ENCODE measurements around the gene PROSER3.
"Not testable (repeated sequence)": the region's sequence is repeated elsewhere in the genome, so short reads cannot be mapped to it uniquely, and the experiment has no call there.

The PROSER3 gene

DNA sequence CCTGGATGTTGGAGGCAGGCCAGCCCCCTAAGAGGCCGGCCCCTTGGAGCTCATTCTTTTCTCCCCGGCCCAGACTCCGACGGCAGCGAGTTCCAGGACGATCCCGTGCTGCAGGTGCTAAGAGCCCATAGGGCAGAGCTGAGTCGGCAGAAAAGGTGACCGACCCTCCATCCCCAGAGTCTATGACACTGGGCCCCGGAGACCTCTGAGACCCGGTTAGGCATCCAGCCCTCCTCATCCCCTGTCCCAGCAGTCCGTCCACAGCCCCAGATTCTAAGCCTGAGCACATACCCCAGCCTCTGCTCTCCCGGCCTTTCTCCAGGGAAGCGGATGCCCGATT, 10.1 kb downstream of the PROSER3 start:
- no peak for TF ChIP-seq CTCF (conservative IDR thresholded peaks at IDR 0.05; ENCODE audit: low read depth, low read length)
- H3K4me3 ChIP-seq (ENCODE audit: low read depth, low read length), result no peak overlapping the region
- DNase-seq (ENCODE audit: low read depth), result no peak

- H3K4me3 ChIP-seq (ENCODE audit: low read depth, low read length); DNase-seq (ENCODE audit: low read depth): not testable (repeated sequence)
Observed at GRCh38 chr19:35772362-35772761, 14.4 kb downstream of the PROSER3 start.

DNA sequence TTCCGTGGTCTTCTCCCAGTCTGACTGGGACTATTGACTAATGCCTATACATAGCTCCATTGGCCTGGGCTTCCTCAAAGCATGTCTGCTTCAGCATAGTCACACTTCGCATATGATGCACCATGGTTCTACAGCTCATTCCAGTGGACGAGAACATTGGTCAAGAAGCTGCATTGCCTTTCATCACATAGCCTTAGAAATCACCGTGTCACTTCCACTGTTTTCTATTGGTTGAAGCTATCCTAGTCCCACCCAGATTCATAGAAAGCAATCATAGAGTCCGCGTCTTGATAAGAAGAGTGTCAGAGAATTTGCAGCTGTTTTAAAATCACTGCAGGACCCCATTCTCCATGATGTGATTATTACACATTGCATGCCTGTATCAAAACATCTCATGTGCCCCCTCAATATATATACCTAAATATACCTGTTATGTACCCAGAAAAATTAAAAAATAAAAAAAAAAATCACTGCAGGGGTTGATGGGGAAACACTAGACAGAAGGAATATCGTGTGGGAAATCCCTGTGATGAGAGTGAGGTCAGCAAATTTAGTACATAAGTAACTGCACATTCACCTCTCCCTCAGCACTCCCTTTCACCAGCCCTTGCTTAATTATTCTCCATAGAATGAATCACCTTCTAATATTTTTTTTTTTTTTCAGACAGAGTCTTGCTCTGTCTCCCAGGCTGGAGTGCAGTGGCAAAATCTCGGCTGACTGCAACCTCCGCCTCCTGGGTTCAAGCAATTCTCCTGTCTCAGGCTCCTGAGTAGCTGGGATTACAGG, 15.2 kb downstream of the PROSER3 start:
- H3K4me3 ChIP-seq (ENCODE audit: low read depth, low read length), result no peak overlapping the region
- TF ChIP-seq CTCF (conservative IDR thresholded peaks at IDR 0.05; ENCODE audit: low read depth, low read length), result no peak
- peak; percentile 31 for DNase-seq (ENCODE audit: low read depth)

- no peak overlapping the region for H3K4me3 ChIP-seq (ENCODE audit: low read depth, low read length)
- TF ChIP-seq CTCF (conservative IDR thresholded peaks at IDR 0.05; ENCODE audit: low read depth, low read length), result no peak
Observed at GRCh38 chr19:35774274-35775045, 16.5 kb downstream of the PROSER3 start.

DNA sequence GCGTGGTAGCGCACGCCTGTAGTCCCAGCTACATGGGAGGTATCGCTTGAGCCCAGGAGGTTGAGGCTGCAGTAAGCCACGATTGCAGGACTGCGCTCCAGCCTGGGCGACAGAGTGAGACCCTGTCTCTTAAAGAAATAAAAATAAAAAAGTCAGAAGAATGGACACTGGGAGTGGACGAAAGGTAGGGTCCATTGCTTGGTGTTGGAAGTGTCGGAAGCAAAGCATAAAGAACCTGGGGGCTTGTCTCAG, 17.0 kb downstream of the PROSER3 start:
- no peak for TF ChIP-seq CTCF (conservative IDR thresholded peaks at IDR 0.05; ENCODE audit: low read depth, low read length)
- H3K4me3 ChIP-seq (ENCODE audit: low read depth, low read length), result no peak overlapping the region
- DNase-seq (ENCODE audit: low read depth), result no peak

More at GRCh38 chr19:35774274-35775045, 16.5 kb downstream of the PROSER3 start:
- DNase-seq (ENCODE audit: low read depth), result no peak

DNA sequence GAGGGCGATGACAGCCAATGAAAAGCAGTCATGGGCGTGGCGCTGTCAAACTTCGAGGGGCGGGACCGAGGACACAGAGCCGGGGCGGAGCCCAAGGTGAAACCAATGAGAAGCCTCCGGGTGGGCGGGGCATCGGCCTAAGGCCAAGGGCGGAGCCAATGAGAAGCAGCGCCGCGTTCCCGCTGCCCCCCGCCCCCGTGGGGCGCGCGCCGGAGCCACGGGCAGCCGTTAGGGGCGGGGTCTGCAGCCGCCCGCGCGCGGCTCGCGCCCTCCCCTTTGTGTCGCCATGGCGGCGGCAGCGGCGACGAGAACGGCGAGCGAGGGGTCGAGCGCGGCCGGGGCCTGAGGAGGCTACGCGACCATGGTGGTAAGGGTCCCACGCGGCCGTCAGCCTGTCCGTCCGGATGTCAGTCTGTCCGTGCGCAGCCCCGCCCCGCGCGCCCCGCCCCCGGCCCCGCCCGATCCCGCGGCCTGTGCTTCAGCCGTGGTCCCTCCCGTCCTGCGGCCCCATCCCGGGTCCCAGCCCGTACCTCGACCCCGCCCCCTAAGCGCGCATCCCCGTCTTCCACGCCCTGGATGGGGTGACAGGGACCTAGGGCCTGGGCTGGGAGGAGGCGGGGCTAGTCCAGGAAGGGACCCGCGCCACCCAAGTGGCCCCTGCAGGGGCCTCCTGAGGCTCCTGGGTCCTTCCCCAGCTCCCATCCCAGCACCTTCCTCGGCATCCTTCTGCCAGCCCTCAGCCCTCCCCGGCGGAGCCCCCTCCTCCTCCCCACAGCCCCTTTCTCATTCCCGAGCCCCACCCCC, 17.5 kb downstream of the PROSER3 start, which contains the start of gene ARHGAP33:
TSS of gene ARHGAP33 (plus strand) at position 267 of the 804 bp plus-strand sequence. CDS start at position 362, 95 bp downstream.
- DNase-seq (ENCODE audit: low read depth), result peak; percentile 97
- H3K4me3 ChIP-seq (ENCODE audit: low read depth, low read length), result peak within 1 kb of the TSS; percentile 74
- no peak for TF ChIP-seq CTCF (conservative IDR thresholded peaks at IDR 0.05; ENCODE audit: low read depth, low read length)

GRCh38 chr19:35776102-35776788, 18.3 kb downstream of the PROSER3 start:
- no peak for DNase-seq (ENCODE audit: low read depth)
- no peak for TF ChIP-seq CTCF (conservative IDR thresholded peaks at IDR 0.05; ENCODE audit: low read depth, low read length)
- peak overlapping the region; percentile 74 for H3K4me3 ChIP-seq (ENCODE audit: low read depth, low read length)
